Measurements from ENCODE around the gene RAMP3.

DNA sequence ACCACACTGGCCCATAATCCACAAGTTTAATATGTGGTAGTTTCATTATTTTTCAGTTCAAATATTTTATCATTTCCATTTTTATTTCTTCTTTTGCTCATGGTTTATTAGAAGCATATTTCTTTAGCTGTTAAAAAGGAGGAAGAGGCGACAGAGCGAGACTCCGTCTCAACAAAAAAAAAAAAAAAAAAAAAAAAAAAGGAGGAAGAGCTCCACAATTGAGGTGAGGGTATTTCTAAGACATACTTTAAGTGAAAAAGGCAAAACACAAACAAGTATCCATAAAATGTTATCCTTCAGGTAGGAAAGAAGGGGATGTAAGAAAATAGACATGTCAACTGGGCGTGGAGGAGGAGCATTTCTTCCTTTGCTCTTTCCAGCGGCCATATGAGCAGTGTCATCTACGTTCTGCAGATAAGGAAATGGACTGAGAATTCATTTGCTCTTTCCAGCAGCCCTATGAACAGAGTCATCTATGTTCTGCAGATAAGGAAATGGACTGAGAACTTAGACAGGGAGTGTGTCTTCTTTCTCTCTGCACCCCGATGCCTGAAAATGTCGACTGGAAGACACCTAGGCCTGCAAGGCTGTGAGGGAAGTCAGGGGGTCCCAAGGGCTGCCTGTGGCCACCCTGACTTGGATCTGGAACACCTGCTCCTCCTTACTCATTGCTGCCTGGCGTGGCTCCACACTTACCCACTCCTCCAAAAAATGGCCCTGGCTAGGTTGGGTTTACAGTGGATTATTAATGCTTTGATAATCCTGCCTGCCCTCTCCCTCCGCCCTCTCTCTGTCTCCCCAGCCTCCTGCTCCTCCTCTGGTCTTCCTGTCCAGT, 18.9 kb upstream of the RAMP3 start:
- TF ChIP-seq, protein P1, sequence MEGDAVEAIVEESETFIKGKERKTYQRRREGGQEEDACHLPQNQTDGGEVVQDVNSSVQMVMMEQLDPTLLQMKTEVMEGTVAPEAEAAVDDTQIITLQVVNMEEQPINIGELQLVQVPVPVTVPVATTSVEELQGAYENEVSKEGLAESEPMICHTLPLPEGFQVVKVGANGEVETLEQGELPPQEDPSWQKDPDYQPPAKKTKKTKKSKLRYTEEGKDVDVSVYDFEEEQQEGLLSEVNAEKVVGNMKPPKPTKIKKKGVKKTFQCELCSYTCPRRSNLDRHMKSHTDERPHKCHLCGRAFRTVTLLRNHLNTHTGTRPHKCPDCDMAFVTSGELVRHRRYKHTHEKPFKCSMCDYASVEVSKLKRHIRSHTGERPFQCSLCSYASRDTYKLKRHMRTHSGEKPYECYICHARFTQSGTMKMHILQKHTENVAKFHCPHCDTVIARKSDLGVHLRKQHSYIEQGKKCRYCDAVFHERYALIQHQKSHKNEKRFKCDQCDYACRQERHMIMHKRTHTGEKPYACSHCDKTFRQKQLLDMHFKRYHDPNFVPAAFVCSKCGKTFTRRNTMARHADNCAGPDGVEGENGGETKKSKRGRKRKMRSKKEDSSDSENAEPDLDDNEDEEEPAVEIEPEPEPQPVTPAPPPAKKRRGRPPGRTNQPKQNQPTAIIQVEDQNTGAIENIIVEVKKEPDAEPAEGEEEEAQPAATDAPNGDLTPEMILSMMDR (conservative IDR thresholded peaks at IDR 0.05 in 1 of 2, IDR thresholded peaks at IDR 0.05 in 1 of 2; ENCODE audit: extremely low read depth in 1 of 2, insufficient read depth in 1 of 2, low read depth in 1 of 2, low read length in 2 of 2), result no peak
- TF ChIP-seq EZH2 (IDR thresholded peaks at IDR 0.05; ENCODE audit: borderline replicate concordance, low read length), result no peak

Data from mammary epithelial cell (primary cell).